NCI-H2227 (cell line): ENCODE data around the gene HSP90B1.
A peak's percentile ranks its signal among the peaks of the same experiment; 100 is the strongest.

Experiments used
- DNase-seq: peaks from one replicate; lab custom pipeline; 2025; ENCODE audit not compliant: unreplicated experiment; lab: John Stamatoyannopoulos, UW

HSP90B1 gene

GRCh38 chr12:103929046-103929783 lies 995 bp upstream of the HSP90B1 start:
- peak; percentile 93 for DNase-seq

- DNase-seq, result no peak
Measured at GRCh38 chr12:103929784-103930033, 501 bp upstream of the HSP90B1 start.

- DNase-seq, result peak; percentile 66
Measured at GRCh38 chr12:103930787-103931735, 851 bp downstream of the HSP90B1 start.

- peak; percentile 34 for DNase-seq
Measured at GRCh38 chr12:103933237-103933636, 3.0 kb downstream of the HSP90B1 start.

GRCh38 chr12:103936679-103937078 lies 6.5 kb downstream of the HSP90B1 start:
- DNase-seq, result no peak

- no peak for DNase-seq
Measured at GRCh38 chr12:103944964-103945363, 14.8 kb downstream of the HSP90B1 start.

- no peak for DNase-seq
Measured at GRCh38 chr12:103947871-103948555, 17.8 kb downstream of the HSP90B1 start.

GRCh38 chr12:103948746-103949406 lies 18.7 kb downstream of the HSP90B1 start:
- no peak for DNase-seq

- DNase-seq, result no peak
Measured at GRCh38 chr12:103952497-103952896, 22.3 kb downstream of the HSP90B1 start.

- DNase-seq, result no peak
Measured at GRCh38 chr12:103955811-103956508, 25.8 kb downstream of the HSP90B1 start.

GRCh38 chr12:103956509-103957027 lies 26.4 kb downstream of the HSP90B1 start:
- DNase-seq, result no peak

GRCh38 chr12:103957865-103958388 lies 27.7 kb downstream of the HSP90B1 start:
- DNase-seq, result no peak

- DNase-seq, result no peak
Measured at GRCh38 chr12:103958621-103959020, 28.4 kb downstream of the HSP90B1 start.

GRCh38 chr12:103960616-103961227 lies 30.5 kb downstream of the HSP90B1 start:
- DNase-seq, result no peak

GRCh38 chr12:103962493-103962892 lies 32.3 kb downstream of the HSP90B1 start:
- no peak for DNase-seq

GRCh38 chr12:103964805-103965204 lies 34.6 kb downstream of the HSP90B1 start:
- no peak for DNase-seq

GRCh38 chr12:103965255-103965589 lies 35.0 kb downstream of the HSP90B1 start:
- no peak for DNase-seq

GRCh38 chr12:103965590-103966504 lies 35.6 kb downstream of the HSP90B1 start, which contains the start of gene TDG:
TDG (plus strand) TSS chr12:103965872; CDS start chr12:103966038, 166 bp downstream.
- DNase-seq, result peak; percentile 99

- no peak for DNase-seq
Measured at GRCh38 chr12:103966736-103967135, 36.5 kb downstream of the HSP90B1 start.
